ENCODE data around the gene RAB23.

Gene RAB23

DNA sequence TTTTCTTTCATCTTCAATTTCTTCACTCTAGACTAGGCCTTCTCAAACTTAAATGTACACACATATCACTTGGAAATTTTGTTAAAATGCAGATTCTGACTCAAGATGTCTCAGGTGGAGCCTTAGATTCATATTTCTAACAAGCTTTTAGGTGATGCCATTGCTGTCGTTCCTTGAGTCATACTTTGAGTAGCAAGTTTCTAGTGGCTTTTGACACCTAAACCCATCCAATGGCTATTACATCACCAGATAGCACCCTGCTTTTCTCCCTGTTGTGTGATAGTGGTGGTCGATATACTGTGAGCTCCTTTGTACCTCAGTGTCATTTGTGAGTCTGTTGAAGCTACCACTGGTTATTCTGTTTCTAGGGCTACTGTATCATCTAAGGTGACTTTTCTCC, 84.8 kb downstream of the RAB23 start:
- in situ Hi-C loops (cut with HindIII; ENCODE audit: low sequenced_read_pairs), result no loop called here
- no peak for DNase-seq (ENCODE audit: low read depth)
- H3K4me3 ChIP-seq (ENCODE audit: low read depth, low read length), result no peak overlapping the region
- TF ChIP-seq, protein P1, sequence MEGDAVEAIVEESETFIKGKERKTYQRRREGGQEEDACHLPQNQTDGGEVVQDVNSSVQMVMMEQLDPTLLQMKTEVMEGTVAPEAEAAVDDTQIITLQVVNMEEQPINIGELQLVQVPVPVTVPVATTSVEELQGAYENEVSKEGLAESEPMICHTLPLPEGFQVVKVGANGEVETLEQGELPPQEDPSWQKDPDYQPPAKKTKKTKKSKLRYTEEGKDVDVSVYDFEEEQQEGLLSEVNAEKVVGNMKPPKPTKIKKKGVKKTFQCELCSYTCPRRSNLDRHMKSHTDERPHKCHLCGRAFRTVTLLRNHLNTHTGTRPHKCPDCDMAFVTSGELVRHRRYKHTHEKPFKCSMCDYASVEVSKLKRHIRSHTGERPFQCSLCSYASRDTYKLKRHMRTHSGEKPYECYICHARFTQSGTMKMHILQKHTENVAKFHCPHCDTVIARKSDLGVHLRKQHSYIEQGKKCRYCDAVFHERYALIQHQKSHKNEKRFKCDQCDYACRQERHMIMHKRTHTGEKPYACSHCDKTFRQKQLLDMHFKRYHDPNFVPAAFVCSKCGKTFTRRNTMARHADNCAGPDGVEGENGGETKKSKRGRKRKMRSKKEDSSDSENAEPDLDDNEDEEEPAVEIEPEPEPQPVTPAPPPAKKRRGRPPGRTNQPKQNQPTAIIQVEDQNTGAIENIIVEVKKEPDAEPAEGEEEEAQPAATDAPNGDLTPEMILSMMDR (IDR thresholded peaks at IDR 0.05; ENCODE audit: low read depth, low read length, missing control alignments), result no peak
